OCI-LY3 (cell line): Measurements from ENCODE around the gene HS6ST2.

Experiments
- H2AFZ ChIP-seq: fragments of 200-600, 300-600 bp; shearing (Covaris generic); 2 replicates; pipeline ENCODE4 v1.6.0; 2014; ENCODE audit warnings: antibody characterized with exemption, low read depth, low read length
- H3K27ac ChIP-seq: fragments of 200-600, 300-600 bp; sonication (generic); 2 replicates; pipeline ENCODE4 v1.5.1; 2014; ENCODE audit warnings: mild to moderate bottlenecking, low read length, moderate library complexity, mixed read lengths
- H3K27me3 ChIP-seq: fragments of 200-600, 300-600 bp; sonication (generic); 2 replicates; pipeline ENCODE4 v1.6.1; 2014; ENCODE audit warnings: low read depth, low read length, mixed read lengths
- H3K36me3 ChIP-seq: fragments of 200-600, 300-600 bp; sonication (generic); replicated peaks from 2 replicates; pipeline ENCODE3; 2014; ENCODE audit warnings: low read depth, low read length, mixed read lengths
- H3K4me1 ChIP-seq: fragments of 300-600, 200-600 bp; sonication (generic); 2 replicates; pipeline ENCODE4 v1.6.1; 2014; ENCODE audit warnings: low read length, mixed read lengths
- H3K4me2 ChIP-seq: fragments of 200-600, 300-600 bp; sonication (generic); 2 replicates; pipeline ENCODE4 v1.6.1; 2014; ENCODE audit warnings: low read length, mixed read lengths
- H3K4me3 ChIP-seq: fragments of 300-600, 200-600 bp; sonication (generic); 2 replicates; pipeline ENCODE4 v1.5.1; 2014; ENCODE audit warnings: antibody characterized with exemption, mild to moderate bottlenecking, low read length, moderate library complexity
- H3K79me2 ChIP-seq: fragments of 300-600, 200-600 bp; shearing (Covaris generic); 2 replicates; pipeline ENCODE4 v1.6.1; 2014; ENCODE audit warnings: mild to moderate bottlenecking, low read length, mixed read lengths
- H3K9ac ChIP-seq: fragments of 300-600, 200-600 bp; shearing (Covaris generic); 2 replicates; pipeline ENCODE4 v1.6.0; 2014; ENCODE audit warnings: mild to moderate bottlenecking, low read length, moderate library complexity
- H3K9me3 ChIP-seq: fragments of 200-600, 300-600 bp; shearing (Covaris generic); 2 replicates; pipeline ENCODE4 v1.6.1; 2014; ENCODE audit warnings: low read length, mixed read lengths; ENCODE audit not compliant: insufficient read depth
- H4K20me1 ChIP-seq: fragments of 200-600, 300-600 bp; sonication (generic); 2 replicates; pipeline ENCODE4 v1.6.1; 2016; ENCODE audit warnings: low read length, mixed read lengths; ENCODE audit not compliant: insufficient read depth
- EZH2phosphoT487 ChIP-seq: fragments of 200-600 bp; shearing (Covaris generic); IDR thresholded peaks from 2 replicates; pipeline ENCODE4 v1.6.1; 2018; ENCODE audit warnings: antibody characterized with exemption, mixed run types, low read depth
- TF ChIP-seq, protein P1 (sequence below): fragments of 200-600, 300-600 bp; sonication (generic); IDR thresholded peaks from 2 replicates; pipeline ENCODE4 v1.5.1; 2014; ENCODE audit warnings: antibody characterized with exemption, low read length, low read depth

The HS6ST2 gene

GRCh38 chrX:132795181-132795580 lies 163.2 kb downstream of the HS6ST2 start:
- no peak overlapping the region for H3K4me2 ChIP-seq
- H3K36me3 ChIP-seq = no peaks in the 10 kb centered on the region
- no peaks in the 10 kb centered on the region for H3K79me2 ChIP-seq
- H3K9me3 ChIP-seq = no peaks in the 10 kb centered on the region
- H4K20me1 ChIP-seq = no peaks in the 10 kb centered on the region
- no peaks in the 10 kb centered on the region for H3K4me1 ChIP-seq
- no peak overlapping the region for H3K4me3 ChIP-seq
- no peak overlapping the region for H3K9ac ChIP-seq
- no peaks in the 10 kb centered on the region for H3K27me3 ChIP-seq
- no peak overlapping the region for H2AFZ ChIP-seq
- TF ChIP-seq EZH2phosphoT487 = no peak
- TF ChIP-seq, protein P1, sequence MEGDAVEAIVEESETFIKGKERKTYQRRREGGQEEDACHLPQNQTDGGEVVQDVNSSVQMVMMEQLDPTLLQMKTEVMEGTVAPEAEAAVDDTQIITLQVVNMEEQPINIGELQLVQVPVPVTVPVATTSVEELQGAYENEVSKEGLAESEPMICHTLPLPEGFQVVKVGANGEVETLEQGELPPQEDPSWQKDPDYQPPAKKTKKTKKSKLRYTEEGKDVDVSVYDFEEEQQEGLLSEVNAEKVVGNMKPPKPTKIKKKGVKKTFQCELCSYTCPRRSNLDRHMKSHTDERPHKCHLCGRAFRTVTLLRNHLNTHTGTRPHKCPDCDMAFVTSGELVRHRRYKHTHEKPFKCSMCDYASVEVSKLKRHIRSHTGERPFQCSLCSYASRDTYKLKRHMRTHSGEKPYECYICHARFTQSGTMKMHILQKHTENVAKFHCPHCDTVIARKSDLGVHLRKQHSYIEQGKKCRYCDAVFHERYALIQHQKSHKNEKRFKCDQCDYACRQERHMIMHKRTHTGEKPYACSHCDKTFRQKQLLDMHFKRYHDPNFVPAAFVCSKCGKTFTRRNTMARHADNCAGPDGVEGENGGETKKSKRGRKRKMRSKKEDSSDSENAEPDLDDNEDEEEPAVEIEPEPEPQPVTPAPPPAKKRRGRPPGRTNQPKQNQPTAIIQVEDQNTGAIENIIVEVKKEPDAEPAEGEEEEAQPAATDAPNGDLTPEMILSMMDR = no peak
- no peak overlapping the region for H3K27ac ChIP-seq

- Histone ChIP-seq H3K79me2 (no peaks in the 10 kb centered on the region), H3K36me3 (no peaks in the 10 kb centered on the region)
- no peak for TF ChIP-seq EZH2phosphoT487
- TF ChIP-seq, protein P1 = no peak
Observed at GRCh38 chrX:132791714-132792113, 166.7 kb downstream of the HS6ST2 start.

DNA sequence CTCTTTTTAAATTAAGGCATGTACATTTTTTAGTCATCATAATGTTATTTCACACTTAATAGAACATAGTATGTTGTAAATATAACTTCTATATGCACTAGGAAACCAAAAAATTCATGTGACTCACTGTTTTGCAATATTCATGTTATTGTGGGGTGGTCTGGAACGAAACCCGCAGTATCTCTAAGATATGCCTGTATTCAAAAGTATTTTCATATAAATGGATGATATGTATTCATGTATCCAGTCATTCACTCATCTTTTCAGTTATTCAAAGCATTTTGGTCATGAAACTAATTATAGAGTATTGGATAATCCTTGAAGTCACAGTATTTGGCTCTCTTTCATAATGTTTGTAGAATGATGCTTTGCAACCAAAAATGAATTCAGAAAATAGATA lies 168.1 kb downstream of the HS6ST2 start:
- Histone ChIP-seq H3K4me1 (no peaks in the 10 kb centered on the region), H3K36me3 (no peaks in the 10 kb centered on the region), H2AFZ (no peak overlapping the region), H4K20me1 (no peaks in the 10 kb centered on the region), H3K4me2 (no peak overlapping the region), H3K27ac (no peak overlapping the region), H3K9me3 (no peaks in the 10 kb centered on the region), H3K9ac (no peak overlapping the region), H3K4me3 (no peak overlapping the region), H3K79me2 (no peaks in the 10 kb centered on the region), H3K27me3 (no peaks in the 10 kb centered on the region)
- TF ChIP-seq, protein P1 = no peak
- no peak for TF ChIP-seq EZH2phosphoT487

More at GRCh38 chrX:132791714-132792113, 166.7 kb downstream of the HS6ST2 start:
- no peak overlapping the region for H3K27ac ChIP-seq
- H2AFZ ChIP-seq = no peak overlapping the region
- no peaks in the 10 kb centered on the region for H4K20me1 ChIP-seq
- no peaks in the 10 kb centered on the region for H3K9me3 ChIP-seq
- no peak overlapping the region for H3K9ac ChIP-seq
- no peak overlapping the region for H3K4me3 ChIP-seq
- H3K4me2 ChIP-seq = no peak overlapping the region
- no peaks in the 10 kb centered on the region for H3K27me3 ChIP-seq
- H3K4me1 ChIP-seq = no peaks in the 10 kb centered on the region

GRCh38 chrX:132786217-132786616 lies 172.2 kb downstream of the HS6ST2 start:
- H3K4me2 ChIP-seq = no peak overlapping the region
- H3K9me3 ChIP-seq = no peaks in the 10 kb centered on the region
- no peak overlapping the region for H3K4me3 ChIP-seq
- H3K4me1 ChIP-seq = no peaks in the 10 kb centered on the region
- H3K79me2 ChIP-seq = no peaks in the 10 kb centered on the region
- TF ChIP-seq, protein P1 = no peak
- TF ChIP-seq EZH2phosphoT487 = no peak
- no peak overlapping the region for H3K27ac ChIP-seq
- H3K9ac ChIP-seq = no peak overlapping the region
- H3K27me3 ChIP-seq = no peaks in the 10 kb centered on the region
- H4K20me1 ChIP-seq = no peaks in the 10 kb centered on the region
- no peak overlapping the region for H2AFZ ChIP-seq
- no peaks in the 10 kb centered on the region for H3K36me3 ChIP-seq
